Spleen (tissue), 7 donors: ENCODE measurements around the gene SLC25A26.

Source experiments
- CTCF ChIP-seq, 11 experiments: fragments of 200-600 bp in 7 of 11; fragments of 450-650 bp in 4 of 11; sonication (generic) in 4 of 11; IDR thresholded peaks in 8 of 11; conservative IDR thresholded peaks in 3 of 11; 1 replicate in 7 of 11; 2 replicates in 4 of 11; pipeline versions ENCODE4 v1.4.0 to v1.8.0; 2016 to 2021; ENCODE audit warnings: antibody characterized with exemption in 11 of 11, inconsistent platforms in 4 of 11, mild to moderate bottlenecking in 1 of 11
- POLR2A ChIP-seq, 3 donors: fragments of 450-650 bp; IDR thresholded peaks; one replicate each; pipeline ENCODE4 v1.5.1; 2017; ENCODE audit warnings: antibody characterized with exemption in 3 of 3, mild to moderate bottlenecking in 1 of 3
- POLR2AphosphoS5 ChIP-seq, 3 donors: sonication (generic); formaldehyde crosslinking; IDR thresholded peaks; one replicate each; pipeline ENCODE4 v1.5.1; 2017; ENCODE audit warnings: antibody characterized with exemption in 3 of 3
- donor health status: DM: no; HTN: no; CAD: no; lungs with moderate emphysema.
- donor health status: DM: no; HTN: no; CAD: no.
- donor health status: DM: no; HTN: no; CAD: no.

- TF ChIP-seq CTCF (IDR thresholded peaks at IDR 0.05 in 8 of 11, conservative IDR thresholded peaks at IDR 0.05 in 3 of 11) (no peak), POLR2AphosphoS5 (IDR thresholded peaks at IDR 0.05) (no peak), POLR2A (IDR thresholded peaks at IDR 0.05) (no peak)
Measured at GRCh38 chr3:66399529-66400232, 178.9 kb downstream of the SLC25A26 start.
